ENCODE results near the gene ATG13. TPM values are rescaled to one million over a fixed set of nuclear protein-coding genes. Genes with fewer than 3 reads are reported as not detected.
"Not testable (repeated sequence)": the region's sequence is repeated elsewhere in the genome, so short reads cannot be mapped to it uniquely, and the experiment has no call there.

ATG13 gene
- 100 to 1,000 TPM in 2 of 4 donors, 10 to 100 TPM in 2; 42.0 to 151 (median 98.0) TPM for total RNA-seq

DNA sequence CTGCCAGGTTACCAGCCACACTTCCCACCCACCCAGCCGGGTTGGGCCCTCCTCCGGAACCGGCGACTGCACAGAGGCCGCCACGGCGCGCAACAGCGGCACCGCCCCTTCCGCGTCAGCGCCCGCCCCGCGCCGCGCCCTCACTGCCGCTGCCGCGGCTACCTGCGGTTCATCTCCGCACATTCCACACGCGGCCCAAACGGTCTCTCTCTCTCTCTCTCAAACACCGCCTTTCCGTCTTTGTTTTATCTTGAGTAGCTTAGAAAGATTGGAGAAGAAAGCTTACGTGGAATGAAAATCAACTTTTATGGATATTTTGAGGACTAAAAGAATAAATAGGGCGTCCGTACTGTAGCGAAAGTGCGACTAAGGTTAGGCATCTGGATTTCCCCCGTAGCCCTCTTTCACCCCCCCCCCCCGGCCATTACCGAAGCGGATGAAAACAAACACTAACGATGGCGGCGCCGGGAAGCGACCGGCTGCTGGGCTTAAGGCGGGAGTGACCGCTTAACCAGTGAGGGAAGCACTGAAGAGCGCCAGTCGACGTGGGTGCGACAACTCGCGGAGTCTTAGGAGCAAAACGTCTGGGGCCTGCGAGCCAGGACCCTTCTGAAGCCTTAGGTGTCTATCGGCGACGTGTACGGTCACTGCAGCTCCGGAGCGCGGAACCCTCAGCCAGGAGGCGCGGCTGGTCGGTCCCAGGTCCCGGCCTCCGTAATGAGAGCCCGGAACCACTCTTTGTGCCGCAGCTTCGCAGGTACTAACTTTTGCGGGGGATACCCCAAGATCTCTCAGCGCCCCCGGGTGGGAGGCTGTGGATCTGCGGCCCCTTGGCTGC, at the start of gene ATG13, which contains the start of gene HARBI1:
Gene ATG13, plus strand, starts transcription at position 420 of the 838 bp plus-strand sequence. CDS start 26,739 bp downstream, outside the sequence.
Gene HARBI1, minus strand, starts transcription at position 94 of the 838 bp plus-strand sequence. CDS start 990 bp downstream, outside the sequence.
- intact Hi-C loops (cut with DNase I; ENCODE audit: low total_unique reads), result loop anchor here (10.0 kb wide), 1 partner anchor 53 kb away; no protein-coding TSS in a partner anchor
- peak within 1 kb of the TSS; percentile 100 for H3K4me3 ChIP-seq (ENCODE audit: low read depth, poor library complexity, severe bottlenecking)
- TF ChIP-seq, protein P1, sequence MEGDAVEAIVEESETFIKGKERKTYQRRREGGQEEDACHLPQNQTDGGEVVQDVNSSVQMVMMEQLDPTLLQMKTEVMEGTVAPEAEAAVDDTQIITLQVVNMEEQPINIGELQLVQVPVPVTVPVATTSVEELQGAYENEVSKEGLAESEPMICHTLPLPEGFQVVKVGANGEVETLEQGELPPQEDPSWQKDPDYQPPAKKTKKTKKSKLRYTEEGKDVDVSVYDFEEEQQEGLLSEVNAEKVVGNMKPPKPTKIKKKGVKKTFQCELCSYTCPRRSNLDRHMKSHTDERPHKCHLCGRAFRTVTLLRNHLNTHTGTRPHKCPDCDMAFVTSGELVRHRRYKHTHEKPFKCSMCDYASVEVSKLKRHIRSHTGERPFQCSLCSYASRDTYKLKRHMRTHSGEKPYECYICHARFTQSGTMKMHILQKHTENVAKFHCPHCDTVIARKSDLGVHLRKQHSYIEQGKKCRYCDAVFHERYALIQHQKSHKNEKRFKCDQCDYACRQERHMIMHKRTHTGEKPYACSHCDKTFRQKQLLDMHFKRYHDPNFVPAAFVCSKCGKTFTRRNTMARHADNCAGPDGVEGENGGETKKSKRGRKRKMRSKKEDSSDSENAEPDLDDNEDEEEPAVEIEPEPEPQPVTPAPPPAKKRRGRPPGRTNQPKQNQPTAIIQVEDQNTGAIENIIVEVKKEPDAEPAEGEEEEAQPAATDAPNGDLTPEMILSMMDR (IDR thresholded peaks at IDR 0.05), result peak in 1 of 3 donors; percentile 62
- TF ChIP-seq POLR2A (IDR thresholded peaks at IDR 0.05), result no peak
- DNase-seq (ENCODE audit: low spot score in 2 of 2), result peak; percentile 75 to 96
- 0 to 1% methylated on average over 65 to 68 of the region's 72 CpGs for WGBS, 2 donors

DNA sequence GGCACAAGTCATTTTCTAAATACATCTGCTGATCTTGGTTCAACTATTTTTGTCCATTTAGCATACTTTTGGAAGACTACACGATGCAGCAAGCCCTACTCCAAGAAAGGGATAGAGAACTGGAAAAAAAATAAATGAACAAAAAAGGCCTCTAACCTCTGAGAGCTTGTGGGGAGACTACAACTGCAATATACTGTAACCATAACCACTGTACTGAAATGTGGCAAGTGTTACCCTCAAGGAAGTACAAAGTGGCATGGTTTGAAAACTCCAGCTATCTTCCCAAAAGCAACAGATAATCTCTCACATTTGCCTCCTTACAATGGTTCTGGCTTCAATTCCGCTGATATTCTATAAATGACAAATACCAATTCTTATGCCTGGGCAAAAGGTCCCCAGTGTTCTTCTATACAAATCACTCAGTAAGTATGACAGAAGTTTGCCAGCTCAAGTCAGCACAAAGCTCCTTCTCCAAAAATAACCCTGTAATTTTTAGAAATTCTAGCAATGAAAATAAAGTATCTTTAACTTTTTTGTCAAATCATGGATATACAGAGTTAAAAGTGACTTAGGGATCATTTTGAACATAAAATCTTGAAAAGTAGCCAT, 46.5 kb upstream of the ATG13 start:
- DNase-seq (ENCODE audit: low spot score in 2 of 2), result no peak
- intact Hi-C loops (cut with DNase I; ENCODE audit: low total_unique reads), result no loop called here
- 34 to 36% methylated on average over 2 of the region's 2 CpGs for WGBS, 2 donors
- no peak for TF ChIP-seq POLR2A (IDR thresholded peaks at IDR 0.05)
- TF ChIP-seq, protein P1 (IDR thresholded peaks at IDR 0.05), result no peak
- H3K4me3 ChIP-seq (ENCODE audit: low read depth, poor library complexity, severe bottlenecking), result no peak overlapping the region

- TF ChIP-seq POLR2A (IDR thresholded peaks at IDR 0.05), result no peak
- TF ChIP-seq, protein P1 (IDR thresholded peaks at IDR 0.05), result no peak
Measured at GRCh38 chr11:46574656-46575055, 42.7 kb upstream of the ATG13 start.

DNA sequence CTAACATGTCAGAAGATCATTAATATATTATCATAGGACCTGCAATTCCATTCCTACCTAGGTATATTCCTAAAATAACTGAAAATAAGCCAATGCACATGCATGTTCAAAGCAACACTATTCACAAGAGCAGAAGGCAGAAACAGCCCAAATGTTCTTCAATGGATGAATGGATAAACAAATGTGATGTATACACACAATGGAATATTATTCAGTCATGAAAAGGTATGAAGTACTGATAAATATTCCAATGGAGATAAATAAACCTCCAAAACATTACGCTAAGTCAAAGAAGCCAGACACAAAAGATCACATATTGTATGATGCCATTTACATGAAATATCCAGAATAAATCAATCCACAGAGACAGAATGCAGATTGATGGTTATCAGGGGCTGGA, 40.3 kb upstream of the ATG13 start:
- intact Hi-C loops (cut with DNase I; ENCODE audit: low total_unique reads), result no loop called here
- TF ChIP-seq POLR2A (IDR thresholded peaks at IDR 0.05), result no peak
- TF ChIP-seq, protein P1 (IDR thresholded peaks at IDR 0.05), result no peak
- H3K4me3 ChIP-seq (ENCODE audit: low read depth, poor library complexity, severe bottlenecking), result no peak overlapping the region
- no peak for DNase-seq (ENCODE audit: low spot score in 2 of 2)
- WGBS, 2 donors, result 96 to 100% methylated on average over 1 of the region's 1 CpG

More at GRCh38 chr11:46574656-46575055, 42.7 kb upstream of the ATG13 start:
- DNase-seq (ENCODE audit: low spot score in 2 of 2), result no peak
- H3K4me3 ChIP-seq (ENCODE audit: low read depth, poor library complexity, severe bottlenecking), result no peak overlapping the region
- intact Hi-C loops (cut with DNase I; ENCODE audit: low total_unique reads), result no loop called here
- 23 to 33% methylated on average over 1 of the region's 1 CpG for WGBS, 2 donors

DNA sequence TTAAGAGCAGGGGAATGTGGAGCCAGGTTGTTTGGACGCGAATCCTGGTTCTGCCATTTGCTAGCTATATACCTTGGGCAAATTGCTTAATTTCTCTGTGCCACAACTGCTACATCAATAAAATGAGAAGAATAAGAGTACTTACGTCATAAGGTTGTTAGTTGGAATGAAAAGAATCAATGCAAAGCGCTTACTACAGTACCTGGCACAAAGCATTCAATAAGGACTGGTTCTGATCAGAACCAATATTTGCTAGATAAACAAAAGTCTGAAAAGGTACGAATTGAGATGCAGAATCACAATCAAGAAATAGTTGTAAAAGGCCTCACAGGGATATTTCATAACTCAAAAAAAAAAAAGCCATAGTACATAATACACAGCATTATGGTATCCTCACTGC, 34.8 kb upstream of the ATG13 start:
- DNase-seq (ENCODE audit: low spot score in 2 of 2), result no peak
- TF ChIP-seq POLR2A (IDR thresholded peaks at IDR 0.05), result no peak
- WGBS, 2 donors, result 95 to 96% methylated on average over 5 of the region's 5 CpGs
- H3K4me3 ChIP-seq (ENCODE audit: low read depth, poor library complexity, severe bottlenecking), result no peak overlapping the region
- intact Hi-C loops (cut with DNase I; ENCODE audit: low total_unique reads), result no loop called here

DNA sequence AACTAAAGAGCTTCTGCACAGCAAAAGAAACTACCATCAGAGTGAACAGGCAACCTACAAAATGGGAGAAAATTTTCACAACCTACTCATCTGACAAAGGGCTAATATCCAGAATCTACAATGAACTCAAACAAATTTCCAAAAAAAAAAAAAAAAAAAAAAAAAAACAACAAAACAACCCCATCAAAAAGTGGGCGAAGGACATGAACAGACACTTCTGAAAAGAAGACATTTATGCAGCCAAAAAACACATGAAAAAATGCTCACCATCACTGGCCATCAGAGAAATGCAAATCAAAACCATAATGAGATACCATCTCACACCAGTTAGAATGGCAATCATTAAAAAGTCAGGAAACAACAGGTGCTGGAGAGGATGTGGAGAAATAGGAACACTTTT, 33.8 kb upstream of the ATG13 start:
- DNase-seq (ENCODE audit: low spot score in 2 of 2); H3K4me3 ChIP-seq (ENCODE audit: low read depth, poor library complexity, severe bottlenecking); intact Hi-C loops (cut with DNase I; ENCODE audit: low total_unique reads): not testable (repeated sequence)
- WGBS, 2 donors, result 100% methylated on average over 1 of the region's 1 CpG; no CpG with 5 or more reads in 1 of the 2 donors

Measured in lower leg skin (tissue), 4 donors.